ENCODE measurements around the gene ADAMTS5.

The ADAMTS5 gene

GRCh38 chr21:26967062-26967913, at the start of gene ADAMTS5:
Gene ADAMTS5 (minus strand): TSS chr21:26967088. CDS start chr21:26966391, 697 bp downstream.
- no peak for DNase-seq

GRCh38 chr21:27001526-27001925, 34.6 kb upstream of the ADAMTS5 start:
- DNase-seq: no peak

GRCh38 chr21:26983576-26983975, 16.7 kb upstream of the ADAMTS5 start:
- DNase-seq: no peak

- DNase-seq: peak; percentile 81
These were observed 15.9 kb upstream of the ADAMTS5 start for GRCh38 chr21:26982767-26983166.

- no peak for DNase-seq
These were observed 10.9 kb upstream of the ADAMTS5 start for GRCh38 chr21:26977746-26978145.

GRCh38 chr21:26973226-26973625, 6.3 kb upstream of the ADAMTS5 start:
- no peak for DNase-seq

GRCh38 chr21:26972192-26972591, 5.3 kb upstream of the ADAMTS5 start:
- no peak for DNase-seq

GRCh38 chr21:26969971-26970725, 3.3 kb upstream of the ADAMTS5 start:
- DNase-seq: no peak

- DNase-seq: no peak
These were observed 233 bp downstream of the ADAMTS5 start for GRCh38 chr21:26966649-26967061.

- DNase-seq: no peak
These were observed 844 bp downstream of the ADAMTS5 start for GRCh38 chr21:26965907-26966581.

GRCh38 chr21:26965040-26965906, 1.6 kb downstream of the ADAMTS5 start:
- DNase-seq: no peak

- DNase-seq: no peak
These were observed 2.6 kb downstream of the ADAMTS5 start for GRCh38 chr21:26964170-26964778.

GRCh38 chr21:26962621-26963181, 4.2 kb downstream of the ADAMTS5 start:
- DNase-seq: no peak

GRCh38 chr21:26961698-26962097, 5.2 kb downstream of the ADAMTS5 start:
- peak; percentile 17 for DNase-seq

GRCh38 chr21:26958788-26959187, 8.1 kb downstream of the ADAMTS5 start:
- DNase-seq: no peak

GRCh38 chr21:26956813-26957212, 10.1 kb downstream of the ADAMTS5 start:
- DNase-seq: peak; percentile 60

- DNase-seq: no peak
These were observed 10.7 kb downstream of the ADAMTS5 start for GRCh38 chr21:26956216-26956615.

- peak; percentile 61 for DNase-seq
These were observed 12.2 kb downstream of the ADAMTS5 start for GRCh38 chr21:26954662-26955121.

GRCh38 chr21:26952374-26953066, 14.4 kb downstream of the ADAMTS5 start:
- DNase-seq: no peak

GRCh38 chr21:26949830-26950229, 17.1 kb downstream of the ADAMTS5 start:
- no peak for DNase-seq

- no peak for DNase-seq
These were observed 18.7 kb downstream of the ADAMTS5 start for GRCh38 chr21:26948194-26948593.
